CD8-positive, alpha-beta memory T cell (primary cell): ENCODE data around the gene ICE1. TPM values are rescaled to one million over a fixed set of nuclear protein-coding genes. Genes with fewer than 3 reads are reported as not detected.

Experiments
- CTCF ChIA-PET: fragments of 350-600 bp; sonication (Branson Sonifier 250); formaldehyde crosslinking; loops from one replicate; lab custom pipeline; 2021; ENCODE audit warnings: antibody characterized with exemption; lab: Charles Lee
- POLR2A ChIA-PET: fragments of 350-600 bp; sonication (Branson Sonifier 250); formaldehyde crosslinking; loops from one replicate; lab custom pipeline; 2021; ENCODE audit warnings: antibody characterized with exemption; lab: Charles Lee
- DNase-seq, 5 donors: peaks; one replicate each; pipeline versions ENCODE4 v3.0.0 to v3.0.0-alpha.2; 2020 to 2022; ENCODE audit warnings: mixed read lengths in 1 of 5
- H3K27ac ChIP-seq: one replicate; pipeline ENCODE4 v1.7.0; 2013; ENCODE audit warnings: low read depth, mild to moderate bottlenecking, low read length, moderate library complexity
- H3K27me3 ChIP-seq: 2 replicates; pipeline ENCODE4 v1.7.0; 2013; ENCODE audit warnings: low read length, mild to moderate bottlenecking; ENCODE audit not compliant: insufficient read depth, poor library complexity, severe bottlenecking
- H3K36me3 ChIP-seq: 2 replicates; pipeline ENCODE4 v1.7.0; 2013; ENCODE audit warnings: mild to moderate bottlenecking, low read length, moderate library complexity; ENCODE audit not compliant: insufficient read depth
- H3K4me1 ChIP-seq: 2 replicates; pipeline ENCODE4 v1.7.0; 2013; ENCODE audit warnings: mild to moderate bottlenecking, low read length, moderate library complexity; ENCODE audit not compliant: insufficient read depth
- H3K4me3 ChIP-seq: 2 replicates; pipeline ENCODE4 v1.7.0; 2013; ENCODE audit warnings: mild to moderate bottlenecking, low read length
- H3K9me3 ChIP-seq: 2 replicates; pipeline ENCODE4 v1.7.0; 2013; ENCODE audit warnings: mild to moderate bottlenecking, low read length
- H3K27ac Mint-ChIP-seq, 8 donors: one replicate each; pipeline ENCODE4 v1.8.0; 2020 to 2021; ENCODE audit warnings: mixed read lengths in 8 of 8, mild to moderate bottlenecking in 6 of 8, inconsistent platforms in 3 of 8, moderate library complexity in 3 of 8
- H3K27me3 Mint-ChIP-seq, 2 donors: one replicate each; pipeline ENCODE4 v1.8.0; 2020 to 2021; ENCODE audit warnings: mixed read lengths in 2 of 2, mild to moderate bottlenecking in 1 of 2, moderate library complexity in 1 of 2
- H3K36me3 Mint-ChIP-seq, 3 donors: one replicate each; pipeline ENCODE4 v1.8.0; 2020 to 2021; ENCODE audit warnings: mixed read lengths in 3 of 3, inconsistent platforms in 1 of 3, mild to moderate bottlenecking in 1 of 3
- H3K4me1 Mint-ChIP-seq, 3 donors: one replicate each; pipeline ENCODE4 v1.8.0; 2020 to 2021; ENCODE audit warnings: mixed read lengths in 3 of 3, inconsistent platforms in 1 of 3, mild to moderate bottlenecking in 1 of 3
- H3K4me3 Mint-ChIP-seq, 7 donors: one replicate each; pipeline ENCODE4 v1.8.0; 2020 to 2021; ENCODE audit warnings: mixed read lengths in 7 of 7, mild to moderate bottlenecking in 6 of 7, moderate library complexity in 4 of 7, inconsistent platforms in 2 of 7
- H3K9me3 Mint-ChIP-seq, 5 donors: one replicate each; pipeline ENCODE4 v1.8.0; 2020 to 2022; ENCODE audit warnings: mixed read lengths in 5 of 5, mild to moderate bottlenecking in 3 of 5, moderate library complexity in 2 of 5, inconsistent platforms in 1 of 5
- polyA plus RNA-seq: library from polyadenylated mRNA; unstranded; fragments of 300-500 nt; fragmentation: Illumina TruSeq; gene quantifications from one replicate; pipeline ENCODE4 v1.2.3, GENCODE V29; 2021
- total RNA-seq, 2 experiments: library from RNA; stranded (reverse); gene quantifications; one replicate each; pipeline ENCODE4 v1.2.3, GENCODE V29; 2021

ICE1 gene
- total and polyA plus RNA-seq, 3 experiments from 2014 or later = 20.4 to 41.7 (median 38.7) TPM

- POLR2A ChIA-PET = no interaction called here
- H3K27ac Mint-ChIP-seq = peak overlapping the region in 1 of 8 donors; percentile 39
- no peak for DNase-seq
- H3K36me3 Mint-ChIP-seq = peaks cover 0 to 24% (median 0%) of the 10 kb centered on the region in 3 donors
- peaks cover 35% of the 10 kb centered on the region for H3K4me1 ChIP-seq
- H3K27ac ChIP-seq = no peak overlapping the region
- H3K9me3 Mint-ChIP-seq = no peaks in the 10 kb centered on the region
- no peaks in the 10 kb centered on the region for H3K9me3 ChIP-seq
- CTCF ChIA-PET = no interaction called here
- peaks cover 4% of the 10 kb centered on the region for H3K36me3 ChIP-seq
- no peaks in the 10 kb centered on the region for H3K27me3 Mint-ChIP-seq
- H3K4me3 Mint-ChIP-seq = no peak overlapping the region
- H3K4me1 Mint-ChIP-seq = peaks cover 0 to 68% (median 27%) of the 10 kb centered on the region in 3 donors
- H3K4me3 ChIP-seq = no peak overlapping the region
- no peaks in the 10 kb centered on the region for H3K27me3 ChIP-seq
Measured at GRCh38 chr5:5432020-5432707, 9.7 kb downstream of the ICE1 start.

DNA sequence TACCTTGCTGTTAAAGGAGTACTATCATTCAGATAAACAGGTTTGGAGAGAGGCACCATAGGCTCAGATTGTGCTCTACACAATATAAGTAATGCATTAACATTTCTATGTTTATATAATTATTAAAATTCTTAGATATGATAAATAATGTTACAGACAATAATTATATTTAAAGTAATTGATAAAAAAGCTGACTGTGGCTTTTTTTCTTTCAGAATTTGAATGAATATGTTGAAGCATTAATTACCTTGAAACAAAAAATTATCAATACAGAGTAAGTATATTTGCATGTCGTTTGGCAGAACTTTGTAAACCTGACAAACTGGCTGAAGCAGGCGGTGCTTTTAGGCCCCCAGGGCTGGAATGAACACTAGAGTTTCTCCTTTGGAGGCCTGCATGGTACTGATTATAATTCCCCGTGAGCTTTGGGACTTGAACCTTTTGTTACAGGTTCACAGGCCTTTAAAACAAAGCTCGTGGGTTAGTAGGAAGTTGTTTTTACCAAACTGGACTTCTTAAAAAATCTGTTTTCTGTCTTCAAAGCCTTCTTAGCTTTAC, 13.8 kb downstream of the ICE1 start:
- Mint-ChIP-seq H3K4me3 (no peak overlapping the region), H3K9me3 (no peaks in the 10 kb centered on the region), H3K4me1 (peaks cover 0 to 33% (median 27%) of the 10 kb centered on the region in 3 donors), H3K27ac (no peak overlapping the region), H3K36me3 (peaks cover 0 to 41% (median 10%) of the 10 kb centered on the region in 3 donors), H3K27me3 (no peaks in the 10 kb centered on the region)
- Histone ChIP-seq H3K4me1 (peaks cover 10% of the 10 kb centered on the region), H3K27ac (no peak overlapping the region), H3K9me3 (no peaks in the 10 kb centered on the region), H3K4me3 (no peak overlapping the region), H3K36me3 (peaks cover 11% of the 10 kb centered on the region), H3K27me3 (no peaks in the 10 kb centered on the region)
- CTCF ChIA-PET = no interaction called here
- no peak for DNase-seq
- POLR2A ChIA-PET = interaction anchor here (0.7 kb wide), 1 partner anchor 31 kb away, joined by 3 read pairs; no protein-coding TSS in a partner anchor

GRCh38 chr5:5437227-5438172, 15.0 kb downstream of the ICE1 start:
- Histone ChIP-seq H3K36me3 (peaks cover 11% of the 10 kb centered on the region), H3K27me3 (no peaks in the 10 kb centered on the region), H3K4me3 (no peak overlapping the region), H3K9me3 (no peaks in the 10 kb centered on the region), H3K4me1 (peaks cover 6% of the 10 kb centered on the region), H3K27ac (no peak overlapping the region)
- CTCF ChIA-PET = no interaction called here
- peak overlapping the region in 1 of 8 donors; percentile 25 for H3K27ac Mint-ChIP-seq
- peaks cover 0 to 49% (median 16%) of the 10 kb centered on the region in 3 donors for H3K36me3 Mint-ChIP-seq
- H3K27me3 Mint-ChIP-seq = no peaks in the 10 kb centered on the region
- H3K4me3 Mint-ChIP-seq = no peak overlapping the region
- POLR2A ChIA-PET = no interaction called here
- H3K9me3 Mint-ChIP-seq = no peaks in the 10 kb centered on the region
- DNase-seq = no peak
- H3K4me1 Mint-ChIP-seq = peaks cover 0 to 27% (median 24%) of the 10 kb centered on the region in 3 donors

DNA sequence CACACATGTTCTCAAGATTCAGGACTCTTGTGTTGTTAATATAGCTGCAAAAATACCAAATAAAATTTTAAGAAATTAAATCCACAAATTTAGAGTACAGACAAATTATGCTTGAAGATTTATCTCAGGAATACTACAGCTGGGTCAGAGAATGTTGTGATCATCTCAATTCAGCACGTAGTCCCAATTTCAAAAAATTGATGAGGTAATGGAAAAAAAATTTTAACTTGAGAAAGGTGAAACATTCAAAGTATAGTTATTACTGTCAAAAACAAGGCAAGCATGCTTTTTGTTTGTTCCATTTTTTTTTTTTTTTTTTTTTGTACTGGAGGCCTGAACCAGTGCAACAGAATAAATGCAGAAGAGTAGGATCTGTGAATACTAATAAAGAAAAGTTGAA, 29.4 kb downstream of the ICE1 start:
- Histone ChIP-seq H3K27me3 (no peaks in the 10 kb centered on the region), H3K4me1 (no peaks in the 10 kb centered on the region), H3K9me3 (no peaks in the 10 kb centered on the region), H3K27ac (no peak overlapping the region), H3K4me3 (no peak overlapping the region), H3K36me3 (peaks cover 19% of the 10 kb centered on the region)
- H3K27me3 Mint-ChIP-seq = no peaks in the 10 kb centered on the region
- POLR2A ChIA-PET = no interaction called here
- no peak for DNase-seq
- CTCF ChIA-PET = no interaction called here
- H3K9me3 Mint-ChIP-seq = no peaks in the 10 kb centered on the region
- H3K36me3 Mint-ChIP-seq = peaks cover 11 to 88% (median 36%) of the 10 kb centered on the region in 3 donors
- H3K27ac Mint-ChIP-seq = no peak overlapping the region
- no peak overlapping the region for H3K4me3 Mint-ChIP-seq
- no peaks in the 10 kb centered on the region for H3K4me1 Mint-ChIP-seq

GRCh38 chr5:5453131-5453530, 30.7 kb downstream of the ICE1 start:
- POLR2A ChIA-PET = no interaction called here
- no peak for DNase-seq
- Mint-ChIP-seq H3K27me3 (no peaks in the 10 kb centered on the region), H3K4me3 (no peak overlapping the region), H3K36me3 (peaks cover 11 to 90% (median 37%) of the 10 kb centered on the region in 3 donors), H3K4me1 (no peaks in the 10 kb centered on the region), H3K9me3 (no peaks in the 10 kb centered on the region), H3K27ac (peak overlapping the region in 3 of 8 donors; percentile 7 to 56 (median 46))
- H3K36me3 ChIP-seq = peaks cover 25% of the 10 kb centered on the region
- CTCF ChIA-PET = no interaction called here
- no peaks in the 10 kb centered on the region for H3K9me3 ChIP-seq
- H3K4me1 ChIP-seq = no peaks in the 10 kb centered on the region
- H3K27ac ChIP-seq = no peak overlapping the region
- H3K4me3 ChIP-seq = no peak overlapping the region
- H3K27me3 ChIP-seq = no peaks in the 10 kb centered on the region

GRCh38 chr5:5454391-5454790, 31.9 kb downstream of the ICE1 start:
- peaks cover 32% of the 10 kb centered on the region for H3K36me3 ChIP-seq
- H3K27me3 ChIP-seq = no peaks in the 10 kb centered on the region
- peaks cover 21 to 91% (median 44%) of the 10 kb centered on the region in 3 donors for H3K36me3 Mint-ChIP-seq
- no peaks in the 10 kb centered on the region for H3K4me1 ChIP-seq
- no peaks in the 10 kb centered on the region for H3K9me3 Mint-ChIP-seq
- H3K27ac ChIP-seq = no peak overlapping the region
- no peak for DNase-seq
- H3K4me1 Mint-ChIP-seq = no peaks in the 10 kb centered on the region
- no peaks in the 10 kb centered on the region for H3K9me3 ChIP-seq
- H3K4me3 Mint-ChIP-seq = no peak overlapping the region
- POLR2A ChIA-PET = no interaction called here
- CTCF ChIA-PET = no interaction called here
- H3K27ac Mint-ChIP-seq = peak overlapping the region in 1 of 8 donors; percentile 7
- H3K27me3 Mint-ChIP-seq = no peaks in the 10 kb centered on the region
- H3K4me3 ChIP-seq = no peak overlapping the region

GRCh38 chr5:5456858-5457257, 34.4 kb downstream of the ICE1 start:
- H3K4me3 ChIP-seq = no peak overlapping the region
- peaks cover 52% of the 10 kb centered on the region for H3K36me3 ChIP-seq
- Mint-ChIP-seq H3K4me1 (no peaks in the 10 kb centered on the region), H3K36me3 (peaks cover 41 to 94% (median 49%) of the 10 kb centered on the region in 3 donors), H3K4me3 (no peak overlapping the region), H3K9me3 (no peaks in the 10 kb centered on the region), H3K27me3 (no peaks in the 10 kb centered on the region), H3K27ac (peak overlapping the region in 2 of 8 donors; percentile 17 to 38)
- H3K27ac ChIP-seq = no peak overlapping the region
- ChIA-PET POLR2A (interaction anchor here (0.6 kb wide), 1 partner anchor 14 kb away, joined by 3 read pairs; no protein-coding TSS in a partner anchor), CTCF (no interaction called here)
- DNase-seq = no peak
- H3K9me3 ChIP-seq = no peaks in the 10 kb centered on the region
- H3K27me3 ChIP-seq = no peaks in the 10 kb centered on the region
- no peaks in the 10 kb centered on the region for H3K4me1 ChIP-seq
